H1 (cell line): ENCODE data around the gene CDHR5. TPM values are rescaled to one million over a fixed set of nuclear protein-coding genes. Genes with fewer than 3 reads are reported as not detected.

Experiments used
- CTCF ChIA-PET: fragments of 300-600 bp; sonication (Branson Sonifier 250); formaldehyde crosslinking; loops from one replicate; lab custom pipeline; 2021; ENCODE audit not compliant: partially characterized antibody; lab: Charles Lee
- POLR2A ChIA-PET: fragments of 300-600 bp; sonication (Branson Sonifier 250); formaldehyde crosslinking; loops from one replicate; lab custom pipeline; 2021; ENCODE audit warnings: inconsistent platforms; ENCODE audit not compliant: partially characterized antibody; lab: Charles Lee
- DNase-seq, 2 experiments: peaks; one replicate each; pipeline versions ENCODE4 v3.0.0 to v3.0.0-alpha.2; 2010 to 2022; ENCODE audit warnings: low spot score in 2 of 2, low read depth in 1 of 2, mixed read lengths in 1 of 2
- FAIRE-seq: peaks from 2 replicates; lab custom pipeline; 2011; peaks lifted over from hg19 to GRCh38; lab: Jason Lieb, UNC
- H2AFZ ChIP-seq: 2 replicates; pipeline ENCODE4 v1.8.1; 2012; ENCODE audit warnings: low read length, inconsistent platforms
- H2AK5ac ChIP-seq: 2 replicates; pipeline ENCODE4 v1.6.1; 2013; ENCODE audit warnings: low read depth, low read length
- H2BK120ac ChIP-seq: replicated peaks from 2 replicates; pipeline ENCODE3; 2013; ENCODE audit warnings: low read depth, low read length, inconsistent platforms
- H2BK12ac ChIP-seq: 2 replicates; pipeline ENCODE4 v1.6.1; 2013; ENCODE audit warnings: low read depth, low read length
- H2BK15ac ChIP-seq: 2 replicates; pipeline ENCODE4 v1.6.1; 2013; ENCODE audit warnings: low read length
- H2BK20ac ChIP-seq: 2 replicates; pipeline ENCODE4 v1.6.1; 2013; ENCODE audit warnings: low read length
- H2BK5ac ChIP-seq: 2 replicates; pipeline ENCODE4 v1.6.1; 2013; ENCODE audit warnings: low read depth, low read length
- H3K14ac ChIP-seq: 2 replicates; pipeline ENCODE4 v1.6.1; 2013; ENCODE audit warnings: inconsistent platforms; ENCODE audit not compliant: insufficient read length
- H3K18ac ChIP-seq: 2 replicates; pipeline ENCODE4 v1.6.1; 2013; ENCODE audit warnings: low read length; ENCODE audit errors: extremely low read depth
- H3K23ac ChIP-seq: 2 replicates; pipeline ENCODE4 v1.6.1; 2013; ENCODE audit warnings: inconsistent platforms; ENCODE audit not compliant: insufficient read length
- H3K23me2 ChIP-seq: 2 replicates; pipeline ENCODE4 v1.6.1; 2013; ENCODE audit warnings: low read depth, low read length
- H3K27ac ChIP-seq: 2 replicates; pipeline ENCODE4 v1.6.1; 2011; ENCODE audit warnings: low read depth, low read length, inconsistent platforms
- H3K27me3 ChIP-seq, 4 experiments: replicated peaks in 1 of 4; 1 replicate in 1 of 4; 2 replicates in 3 of 4; pipeline versions ENCODE4 v1.6.1 to v1.8.1; 2011 to 2013; ENCODE audit warnings: low read length in 3 of 4, mild to moderate bottlenecking in 3 of 4, inconsistent platforms in 2 of 4, mixed read lengths in 2 of 4, moderate library complexity in 1 of 4; ENCODE audit not compliant: control insufficient read depth in 3 of 4, insufficient read depth in 3 of 4; ENCODE audit errors: extremely low read depth in 1 of 4
- H3K36me3 ChIP-seq, 4 experiments: 2 replicates each; pipeline versions ENCODE4 v1.6.1 to v1.8.1; 2011 to 2013; ENCODE audit warnings: mild to moderate bottlenecking in 4 of 4, low read length in 3 of 4, moderate library complexity in 2 of 4, control low read depth in 1 of 4, inconsistent platforms in 1 of 4; ENCODE audit not compliant: insufficient read depth in 4 of 4, control insufficient read depth in 2 of 4
- H3K4ac ChIP-seq: replicated peaks from 2 replicates; pipeline ENCODE3; 2013; ENCODE audit warnings: low read length, low read depth, mixed read lengths, inconsistent platforms; ENCODE audit not compliant: insufficient read length
- H3K4me1 ChIP-seq, 4 experiments: replicated peaks in 1 of 4; 1 replicate in 1 of 4; 2 replicates in 3 of 4; pipeline versions ENCODE4 v1.6.1 to v1.8.1; 2011 to 2013; ENCODE audit warnings: low read length in 3 of 4, inconsistent platforms in 2 of 4, mixed read lengths in 1 of 4; ENCODE audit not compliant: insufficient read depth in 4 of 4, control insufficient read depth in 3 of 4
- H3K4me2 ChIP-seq, 2 experiments: 2 replicates each; pipeline versions ENCODE4 v1.6.1 to v1.8.1; 2011 to 2013; ENCODE audit warnings: low read depth in 2 of 2, low read length in 2 of 2, control low read depth in 1 of 2, inconsistent platforms in 1 of 2, mild to moderate bottlenecking in 1 of 2; ENCODE audit not compliant: insufficient read depth in 1 of 2
- H3K4me3 ChIP-seq, 4 experiments: fragments of 200-600, 300-600 bp in 1 of 4; sonication (generic), shearing (Covaris generic), sonication (Bioruptor Twin) in 1 of 4; 2 replicates each; pipeline versions ENCODE4 v1.5.1 to v1.8.1; 2011 to 2016; ENCODE audit warnings: low read length in 4 of 4, low read depth in 3 of 4, control low read depth in 2 of 4, inconsistent platforms in 2 of 4, mild to moderate bottlenecking in 2 of 4, mixed read lengths in 1 of 4, moderate library complexity in 1 of 4; ENCODE audit not compliant: insufficient read depth in 2 of 4; ENCODE audit errors: extremely low read depth in 1 of 4
- H3K56ac ChIP-seq: replicated peaks from 2 replicates; pipeline ENCODE3; 2013; ENCODE audit warnings: low read depth, mild to moderate bottlenecking, mixed read lengths, low read length, inconsistent platforms; ENCODE audit not compliant: insufficient read length
- H3K79me1 ChIP-seq: 2 replicates; pipeline ENCODE4 v1.6.1; 2013; ENCODE audit warnings: low read depth, low read length, control low read depth
- H3K79me2 ChIP-seq, 2 experiments: 2 replicates each; pipeline versions ENCODE4 v1.6.1 to v1.8.1; 2012 to 2013; ENCODE audit warnings: low read length in 2 of 2, mild to moderate bottlenecking in 2 of 2, inconsistent platforms in 1 of 2; ENCODE audit not compliant: insufficient read depth in 2 of 2, control insufficient read depth in 1 of 2
- H3K9ac ChIP-seq, 4 experiments: replicated peaks in 1 of 4; 1 replicate in 1 of 4; 2 replicates in 3 of 4; pipeline versions ENCODE4 v1.6.1 to v1.8.1; 2011 to 2013; ENCODE audit warnings: low read depth in 3 of 4, low read length in 3 of 4, control low read depth in 2 of 4, mild to moderate bottlenecking in 2 of 4, moderate library complexity in 2 of 4, inconsistent platforms in 1 of 4; ENCODE audit errors: extremely low read depth in 1 of 4
- H3K9me3 ChIP-seq, 2 experiments: 2 replicates each; pipeline versions ENCODE4 v1.6.1 to v1.8.1; 2012 to 2013; ENCODE audit warnings: mild to moderate bottlenecking in 2 of 2, moderate library complexity in 2 of 2, control low read depth in 1 of 2, inconsistent platforms in 1 of 2, low read depth in 1 of 2, low read length in 1 of 2, mixed read lengths in 1 of 2; ENCODE audit not compliant: insufficient read depth in 2 of 2
- H4K20me1 ChIP-seq, 2 experiments: replicated peaks in 1 of 2; 2 replicates each; pipeline versions ENCODE3 to v1.8.1; 2011 to 2013; ENCODE audit warnings: inconsistent platforms in 2 of 2, low read length in 2 of 2, mild to moderate bottlenecking in 1 of 2; ENCODE audit not compliant: insufficient read depth in 2 of 2, control insufficient read depth in 1 of 2
- H4K5ac ChIP-seq: 2 replicates; pipeline ENCODE4 v1.6.1; 2013; ENCODE audit warnings: low read length, low read depth, mixed read lengths, inconsistent platforms; ENCODE audit not compliant: insufficient read length
- H4K8ac ChIP-seq: 2 replicates; pipeline ENCODE4 v1.8.0; 2013; ENCODE audit warnings: mild to moderate bottlenecking, moderate library complexity, low read length, inconsistent platforms; ENCODE audit not compliant: insufficient read depth; ENCODE audit errors: extremely low read depth
- H4K91ac ChIP-seq: replicated peaks from 2 replicates; pipeline ENCODE3; 2013; ENCODE audit warnings: low read length, mixed read lengths, inconsistent platforms; ENCODE audit not compliant: insufficient read length
- CHD1 ChIP-seq: IDR thresholded peaks from 2 replicates; pipeline ENCODE4 v1.6.1; 2012; ENCODE audit warnings: low read depth, low read length, improper control_type of control experiment
- FOSL1 ChIP-seq: IDR thresholded peaks from 2 replicates; pipeline ENCODE4 v1.6.1; 2011; ENCODE audit warnings: mild to moderate bottlenecking, low read depth, low read length, moderate library complexity; ENCODE audit not compliant: insufficient read depth
- WGBS, 2 experiments: shearing (Covaris generic) in 1 of 2; methylation state at CpG; one replicate each; pipeline versions ENCODE4 v1.1.6 to v1.1.7; 2013 to 2015; ENCODE audit warnings: low lambda C conversion rate in 2 of 2, mixed read lengths in 2 of 2, inconsistent platforms in 1 of 2, low coverage in 1 of 2, missing lambda C conversion rate in 1 of 2; ENCODE audit not compliant: insufficient replicate concordance in 2 of 2, insufficient coverage in 1 of 2, insufficient read length in 1 of 2; ENCODE audit errors: extremely low coverage in 1 of 2, missing lambda C conversion rate in 1 of 2; 5-methylcytosine and 5-hydroxymethylcytosine counted together
- polyA plus RNA-seq, 7 experiments: library from polyadenylated mRNA; depleted of rRNA in 3 of 7; stranded (reverse) in 5 of 7; unstranded in 2 of 7; fragments of >200 nt in 5 of 7; fragments of 200-250 nt in 2 of 7; gene quantifications; 1 replicate in 5 of 7; 2 replicates in 1 of 7; 4 replicates in 1 of 7; pipeline versions ENCODE4 v1.2.1 to v1.2.3, GENCODE V29; 2011 to 2013; ENCODE audit warnings: missing spikeins in 2 of 7, mixed read lengths in 2 of 7
- total RNA-seq: library from RNA; stranded (reverse); fragmentation: NEBNext Ultra II Directional; extraction: Animal tissue kit (Norgen Biotek cat#: 25700); gene quantifications from 2 replicates; pipeline ENCODE4 v1.2.1, GENCODE V29; 2021

The CDHR5 gene
- total and polyA plus RNA-seq, 2 of the 8 experiments (the other 6 are each of a cell fraction or from before 2014, with no cell fraction given) = not detected

GRCh38 chr11:665062-665703, 40.4 kb upstream of the CDHR5 start:
- no peak overlapping the region for H3K27ac ChIP-seq
- no peak overlapping the region for H3K4ac ChIP-seq
- no peak overlapping the region for H4K91ac ChIP-seq
- no peak overlapping the region for H2BK20ac ChIP-seq
- ChIA-PET POLR2A (interaction anchor here (1.1 kb wide), 1 partner anchor 87 kb away, joined by 3 read pairs; no protein-coding TSS in a partner anchor), CTCF (interaction anchor here (1.4 to 2.2 kb wide), 2 partner anchors 10 to 90 kb away, joined by 3 to 6 read pairs; no protein-coding TSS in a partner anchor)
- WGBS, 2 experiments = 98% methylated on average over 13 of the region's 15 CpGs; no CpG with 5 or more reads in 1 of the 2 experiments
- H3K27me3 ChIP-seq = no peaks in the 10 kb centered on the region
- peaks cover 5 to 9% of the 10 kb centered on the region in 2 experiments for H4K20me1 ChIP-seq
- no peak overlapping the region for H3K18ac ChIP-seq
- H3K56ac ChIP-seq = no peak overlapping the region
- no peak overlapping the region; the same call in 1 of the 2 replicates for H2BK5ac ChIP-seq
- no peaks in the 10 kb centered on the region; the same call in none of the 2 replicates for H3K79me1 ChIP-seq
- H3K4me3 ChIP-seq = no peak overlapping the region
- no peak overlapping the region for H2BK120ac ChIP-seq
- H2AFZ ChIP-seq = no peak overlapping the region
- no peak overlapping the region for H2BK15ac ChIP-seq
- TF ChIP-seq FOSL1 (no peak), CHD1 (no peak)
- no peak overlapping the region for H4K8ac ChIP-seq
- H3K9me3 ChIP-seq = peaks cover 0 to 4% of the 10 kb centered on the region in 2 experiments; a peak in 1 of 4 replicates
- H3K9ac ChIP-seq = no peak overlapping the region
- H4K5ac ChIP-seq = no peak overlapping the region
- H3K36me3 ChIP-seq = peaks cover 0 to 16% (median 6%) of the 10 kb centered on the region in 4 experiments; a peak in 6 of 8 replicates
- H3K23me2 ChIP-seq = no peaks in the 10 kb centered on the region
- no peak overlapping the region for H2BK12ac ChIP-seq
- no peaks in the 10 kb centered on the region; a peak in 1 of 4 replicates for H3K79me2 ChIP-seq
- no peak overlapping the region for H3K4me2 ChIP-seq
- no peak overlapping the region for H2AK5ac ChIP-seq
- no peak for FAIRE-seq
- no peak overlapping the region for H3K23ac ChIP-seq
- no peaks in the 10 kb centered on the region for H3K4me1 ChIP-seq
- DNase-seq = no peak
- no peak overlapping the region for H3K14ac ChIP-seq
